ENCODE data around the gene CRYGD. TPM values are rescaled to one million over a fixed set of nuclear protein-coding genes. Genes with fewer than 3 reads are reported as not detected.

Gene CRYGD
- total and polyA plus RNA-seq, 2 donors (not counting 3 experiments of a cell fraction or from before 2014, with no cell fraction given), result not detected

- intact Hi-C loops (cut with micrococcal nuclease), result no loop called here
- ChIA-PET POLR2A (no interaction called here), CTCF (interaction anchor here (1.4 kb wide), 1 partner anchor 20 kb away, joined by 4 read pairs; no protein-coding TSS in a partner anchor)
- H3K9me1 ChIP-seq (replicated peaks; ENCODE audit: control insufficient read depth, extremely low read depth, insufficient read depth, low read length), result no peaks in the 10 kb centered on the region
- H3K4me2 ChIP-seq (ENCODE audit: insufficient read depth, low read length), result no peak overlapping the region
- no peaks in the 10 kb centered on the region for H3K36me3 ChIP-seq (ENCODE audit: control insufficient read depth in 2 of 2, extremely low read depth in 1 of 2, insufficient read depth in 2 of 2, low read length in 2 of 2)
- H3K27ac ChIP-seq (ENCODE audit: insufficient read depth, low read depth, low read length), result no peak overlapping the region
- DNase-seq (ENCODE audit: low read depth, low spot score) (no peak), FAIRE-seq (no peak)
- no peak overlapping the region for H3K9ac ChIP-seq (replicated peaks; ENCODE audit: extremely low read depth, insufficient read depth, low read length)
- H3K4me3 ChIP-seq (replicated peaks in 1 of 3; ENCODE audit: insufficient read depth in 1 of 3, low read depth in 1 of 3, low read length in 3 of 3), result no peak overlapping the region
- no peaks in the 10 kb centered on the region for H3K27me3 ChIP-seq (ENCODE audit: control insufficient read depth in 2 of 2, insufficient read depth in 2 of 2, low read length in 2 of 2)
- no peaks in the 10 kb centered on the region for H4K20me1 ChIP-seq (replicated peaks; ENCODE audit: control insufficient read depth, extremely low read depth, insufficient read depth, low read length)
- no peaks in the 10 kb centered on the region for H3K4me1 ChIP-seq (ENCODE audit: control insufficient read depth, extremely low read depth, insufficient read depth, low read length)
- no peak overlapping the region for H2AFZ ChIP-seq (ENCODE audit: low read depth, low read length)
- no TSS peak for BruUV-seq (replicated peaks)
- H3K9me3 ChIP-seq (replicated peaks; ENCODE audit: control insufficient read depth, insufficient read depth, low read length), result no peaks in the 10 kb centered on the region
- dilution Hi-C loops (cut with MboI; ENCODE audit: extremely low pct_ligation_motif_present, low sequenced_read_pairs), result no loop called here
- H3K79me2 ChIP-seq (ENCODE audit: control insufficient read depth, insufficient read depth, low read length), result no peaks in the 10 kb centered on the region
- TF ChIP-seq JUN (IDR thresholded peaks at IDR 0.05; ENCODE audit: borderline replicate concordance, insufficient read depth, insufficient read length, low read depth) (no peak), CTCF (IDR thresholded peaks at IDR 0.05; ENCODE audit: extremely low read depth in 1 of 2, insufficient read depth in 1 of 2, low read depth in 1 of 2, low read length in 2 of 2) (no peak), POLR2AphosphoS5 (IDR thresholded peaks at IDR 0.05; ENCODE audit: insufficient read depth, low read depth, low read length) (no peak), MAX (IDR thresholded peaks at IDR 0.05; ENCODE audit: insufficient read depth, insufficient read length) (no peak), MYC (IDR thresholded peaks at IDR 0.05; ENCODE audit: low read depth, low read length) (no peak), EZH2 (IDR thresholded peaks at IDR 0.05; ENCODE audit: borderline replicate concordance, low read depth, low read length, severe bottlenecking) (no peak), FOS (IDR thresholded peaks at IDR 0.05; ENCODE audit: borderline replicate concordance, insufficient read depth, low read length) (no peak), GATA2 (IDR thresholded peaks at IDR 0.05; ENCODE audit: insufficient read depth, insufficient read length, low read depth, low read length) (no peak), POLR2A (IDR thresholded peaks at IDR 0.05; ENCODE audit: low read depth, low read length) (no peak)
Measured at GRCh38 chr2:208092093-208092832, 32.1 kb downstream of the CRYGD start.

All from endothelial cell of umbilical vein (primary cell).